Mesothelial cell of epicardium (in vitro differentiated cells): ENCODE data around the gene CAMK4. TPM values are rescaled to one million over a fixed set of nuclear protein-coding genes. Genes with fewer than 3 reads are reported as not detected.

Source experiments
- DNase-seq, 2 experiments: peaks; one replicate each; pipeline ENCODE4 v3.0.0; 2021; ENCODE audit warnings: low spot score in 2 of 2; ENCODE audit not compliant: unreplicated experiment in 2 of 2
- H3K27ac Mint-ChIP-seq: 2 replicates; pipeline ENCODE4 v1.8.0; 2021; ENCODE audit warnings: mixed read lengths
- H3K27me3 Mint-ChIP-seq: 2 replicates; pipeline ENCODE4 v1.8.0; 2021; ENCODE audit warnings: low read depth, mixed read lengths
- H3K36me3 Mint-ChIP-seq: 2 replicates; pipeline ENCODE4 v1.8.0; 2021; ENCODE audit warnings: mixed read lengths
- H3K4me1 Mint-ChIP-seq: 2 replicates; pipeline ENCODE4 v1.8.0; 2021; ENCODE audit warnings: mixed read lengths
- H3K4me3 Mint-ChIP-seq: 2 replicates; pipeline ENCODE4 v1.8.0; 2021; ENCODE audit warnings: mild to moderate bottlenecking, moderate library complexity, mixed read lengths
- H3K9me3 Mint-ChIP-seq: 2 replicates; pipeline ENCODE4 v1.8.0; 2021; ENCODE audit warnings: mixed read lengths
- CTCF ChIP-seq: fragments of 200-600 bp; sonication (generic); IDR thresholded peaks from one replicate; pipeline ENCODE4 v1.5.0; 2021; ENCODE audit warnings: antibody characterized with exemption; ENCODE audit not compliant: unreplicated experiment
- total RNA-seq: library from RNA; stranded (reverse); gene quantifications from 3 replicates; pipeline ENCODE4 v1.2.1, GENCODE V29; 2021

The CAMK4 gene
- total RNA-seq, 1 donor from 2014 or later = 13.3 TPM

- Mint-ChIP-seq H3K4me3 (no peak overlapping the region), H3K4me1 (peaks cover 9% of the 10 kb centered on the region), H3K9me3 (no peaks in the 10 kb centered on the region), H3K27ac (no peak overlapping the region), H3K36me3 (peaks cover 1% of the 10 kb centered on the region), H3K27me3 (peaks cover 44% of the 10 kb centered on the region)
- no peak for DNase-seq
- no peak for TF ChIP-seq CTCF
Observed at GRCh38 chr5:111229221-111229835, 5.1 kb downstream of the CAMK4 start.

GRCh38 chr5:111229871-111230810, 6.0 kb downstream of the CAMK4 start:
- peaks cover 4% of the 10 kb centered on the region for H3K4me1 Mint-ChIP-seq
- H3K27ac Mint-ChIP-seq = no peak overlapping the region
- H3K36me3 Mint-ChIP-seq = peaks cover 1% of the 10 kb centered on the region
- peaks cover 41% of the 10 kb centered on the region for H3K27me3 Mint-ChIP-seq
- no peaks in the 10 kb centered on the region for H3K9me3 Mint-ChIP-seq
- no peak overlapping the region for H3K4me3 Mint-ChIP-seq
- DNase-seq = no peak
- no peak for TF ChIP-seq CTCF

GRCh38 chr5:111231119-111231518, 6.9 kb downstream of the CAMK4 start:
- Mint-ChIP-seq H3K27ac (no peak overlapping the region), H3K4me3 (no peak overlapping the region), H3K4me1 (no peaks in the 10 kb centered on the region), H3K9me3 (no peaks in the 10 kb centered on the region), H3K36me3 (peaks cover 1% of the 10 kb centered on the region), H3K27me3 (peaks cover 33% of the 10 kb centered on the region)
- no peak for DNase-seq
- no peak for TF ChIP-seq CTCF

GRCh38 chr5:111232311-111233051, 8.3 kb downstream of the CAMK4 start:
- DNase-seq = no peak
- TF ChIP-seq CTCF = no peak
- H3K9me3 Mint-ChIP-seq = no peaks in the 10 kb centered on the region
- peaks cover 1% of the 10 kb centered on the region for H3K36me3 Mint-ChIP-seq
- peaks cover 4% of the 10 kb centered on the region for H3K4me1 Mint-ChIP-seq
- no peak overlapping the region for H3K27ac Mint-ChIP-seq
- peaks cover 21% of the 10 kb centered on the region for H3K27me3 Mint-ChIP-seq
- no peak overlapping the region for H3K4me3 Mint-ChIP-seq

- TF ChIP-seq CTCF = no peak
- peaks cover 16% of the 10 kb centered on the region for H3K27me3 Mint-ChIP-seq
Observed at GRCh38 chr5:111233052-111233374, 8.8 kb downstream of the CAMK4 start.

More at GRCh38 chr5:111233052-111233374, 8.8 kb downstream of the CAMK4 start:
- H3K27ac Mint-ChIP-seq = no peak overlapping the region
- peaks cover 1% of the 10 kb centered on the region for H3K36me3 Mint-ChIP-seq
- no peak overlapping the region for H3K4me3 Mint-ChIP-seq
- DNase-seq = no peak
- H3K9me3 Mint-ChIP-seq = no peaks in the 10 kb centered on the region
- H3K4me1 Mint-ChIP-seq = peaks cover 9% of the 10 kb centered on the region
